WERI-Rb-1 (cell line): Measurements from ENCODE around the gene A3GALT2.

Source experiments
- DNase-seq: peaks from one replicate; pipeline ENCODE4 v3.0.0-alpha.2; 2020
- H3K27ac ChIP-seq: fragments of 250-450 bp; sonication (Bioruptor Pico); 2 replicates; pipeline ENCODE4 v1.5.1; 2020; ENCODE audit warnings: mild to moderate bottlenecking, moderate library complexity
- H3K27me3 ChIP-seq: fragments of 250-450 bp; sonication (Bioruptor Pico); 2 replicates; pipeline ENCODE4 v1.5.1; 2021; ENCODE audit warnings: mild to moderate bottlenecking, low read depth, moderate library complexity; ENCODE audit not compliant: insufficient read depth, severe bottlenecking
- H3K36me3 ChIP-seq: fragments of 250-450 bp; sonication (Bioruptor Pico); 2 replicates; pipeline ENCODE4 v1.5.1; 2020; ENCODE audit warnings: mild to moderate bottlenecking, moderate library complexity
- H3K4me3 ChIP-seq: 2 replicates; pipeline ENCODE4 v1.5.1; 2011; ENCODE audit warnings: low read depth, mild to moderate bottlenecking, control low read depth, low read length
- H3K9me3 ChIP-seq: fragments of 250-450 bp; sonication (Bioruptor Pico); 2 replicates; pipeline ENCODE4 v1.5.1; 2021; ENCODE audit warnings: mild to moderate bottlenecking, moderate library complexity; ENCODE audit not compliant: severe bottlenecking
- CTCF ChIP-seq: IDR thresholded peaks from 2 replicates; pipeline ENCODE4 v1.5.1; 2011; ENCODE audit warnings: low read depth, mild to moderate bottlenecking, control low read depth, inconsistent platforms, low read length

Gene A3GALT2

GRCh38 chr1:33307494-33307864 is 13.4 kb downstream of the A3GALT2 start:
- Histone ChIP-seq H3K27ac (no peak overlapping the region), H3K9me3 (peaks cover 4% of the 10 kb centered on the region), H3K27me3 (no peaks in the 10 kb centered on the region), H3K4me3 (no peak overlapping the region), H3K36me3 (no peaks in the 10 kb centered on the region)
- TF ChIP-seq CTCF: no peak
- no peak for DNase-seq

DNA sequence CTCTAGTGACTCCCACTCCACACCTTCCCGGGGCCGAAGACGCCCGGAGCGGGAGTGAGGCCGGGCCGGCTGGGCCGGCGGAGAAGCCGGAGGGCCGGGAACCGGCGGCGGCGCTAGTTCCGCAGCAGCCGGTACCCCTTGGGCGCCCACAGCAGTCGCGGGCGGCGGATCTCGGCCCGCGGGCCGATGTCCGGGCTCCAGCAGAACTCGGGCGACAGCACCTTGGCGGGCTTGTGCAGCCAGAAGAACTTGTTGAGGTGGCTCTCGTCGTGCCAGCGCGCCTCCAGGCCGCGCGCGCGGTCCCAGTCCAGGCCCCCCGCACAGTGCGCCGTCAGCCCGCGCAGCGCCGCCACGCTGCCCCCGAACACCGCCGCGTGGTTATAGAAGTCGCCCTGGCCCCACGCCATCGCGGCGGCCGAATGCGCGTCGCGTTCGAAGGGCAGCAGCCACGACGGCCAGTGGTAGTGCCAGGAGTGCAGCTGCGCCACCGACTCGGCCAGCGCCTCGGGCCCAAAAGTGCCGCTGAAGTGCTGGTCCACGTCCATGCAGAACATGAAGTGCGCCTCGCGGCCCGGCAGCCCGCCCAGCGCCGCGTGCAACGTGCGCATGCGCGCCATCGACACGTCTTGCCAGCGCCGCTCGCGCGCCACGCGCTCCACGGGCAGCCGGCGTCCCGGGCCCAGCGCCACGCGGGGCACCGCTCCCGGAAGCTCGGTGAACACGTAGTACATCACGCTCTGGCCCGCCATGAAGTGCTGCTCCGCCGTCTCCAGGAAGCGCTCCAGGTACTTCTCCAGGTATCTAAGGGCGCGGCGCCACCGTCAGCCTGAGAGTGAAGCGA is 14.0 kb downstream of the A3GALT2 start:
- H3K4me3 ChIP-seq: no peak overlapping the region
- no peaks in the 10 kb centered on the region for H3K36me3 ChIP-seq
- H3K27me3 ChIP-seq: no peaks in the 10 kb centered on the region
- peaks cover 4% of the 10 kb centered on the region for H3K9me3 ChIP-seq
- no peak overlapping the region for H3K27ac ChIP-seq
- DNase-seq: no peak
- TF ChIP-seq CTCF: no peak

DNA sequence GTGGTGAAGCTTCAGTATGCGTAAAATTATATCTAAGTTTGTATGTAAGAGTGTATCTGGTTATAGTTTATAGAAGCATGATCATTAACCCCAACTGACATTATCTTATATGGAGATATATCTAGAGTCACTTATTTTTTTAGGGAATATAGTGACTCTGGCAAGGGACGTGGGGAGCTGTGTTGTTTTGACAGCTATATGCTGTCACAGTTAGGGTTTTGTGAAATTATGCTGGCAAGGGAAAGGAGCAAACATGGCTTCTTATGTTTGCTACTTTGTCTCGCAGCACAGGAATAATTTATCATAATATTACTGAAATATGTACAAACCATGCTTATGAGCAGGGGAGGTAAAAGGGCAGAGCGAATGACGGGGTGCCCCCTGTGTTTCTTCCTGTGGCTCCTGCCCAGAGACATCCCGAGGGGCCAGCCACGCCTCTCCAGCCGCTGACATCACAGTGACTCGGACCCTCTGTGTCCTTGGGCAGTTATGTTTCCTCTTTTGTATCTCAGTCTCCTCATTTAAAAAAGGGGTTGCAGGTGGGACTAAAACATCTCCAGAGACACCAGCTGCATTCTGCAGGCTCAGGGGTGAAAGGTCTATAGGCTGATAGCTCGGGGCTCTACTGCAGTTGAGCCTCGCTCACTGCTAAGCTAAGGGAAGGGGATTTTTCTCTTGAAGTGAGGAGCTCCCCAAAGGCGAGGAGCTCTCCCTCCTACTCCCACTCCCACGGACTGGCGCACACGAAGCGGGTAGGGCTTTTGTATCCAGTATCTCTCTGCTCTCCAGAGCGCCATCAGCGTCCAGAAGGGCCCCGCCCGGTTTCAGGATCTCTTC is 14.9 kb downstream of the A3GALT2 start:
- H3K36me3 ChIP-seq: peaks cover 5% of the 10 kb centered on the region
- peaks cover 4% of the 10 kb centered on the region for H3K9me3 ChIP-seq
- no peak overlapping the region for H3K4me3 ChIP-seq
- H3K27ac ChIP-seq: no peak overlapping the region
- no peaks in the 10 kb centered on the region for H3K27me3 ChIP-seq
- no peak for DNase-seq
- TF ChIP-seq CTCF: no peak

DNA sequence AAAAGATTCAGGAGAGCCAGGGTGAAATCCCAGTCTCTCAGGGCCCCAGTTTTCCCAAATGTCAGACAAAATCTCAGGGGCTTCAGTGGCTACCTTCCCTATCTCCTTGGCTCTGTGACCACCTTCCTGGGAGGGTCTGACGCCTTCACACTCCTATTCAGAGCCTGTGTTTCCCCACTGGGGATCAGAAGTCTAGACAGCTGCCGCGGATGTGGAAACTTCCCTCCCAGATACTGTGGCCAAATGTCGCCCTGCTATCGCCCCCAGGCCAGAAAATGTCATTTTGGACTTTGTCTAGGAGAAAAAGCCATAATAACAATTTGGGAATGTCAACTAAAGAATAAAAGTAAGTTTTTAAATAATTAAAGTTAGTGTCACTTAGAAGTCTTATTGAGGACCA is 15.9 kb downstream of the A3GALT2 start:
- TF ChIP-seq CTCF: no peak
- peaks cover 3% of the 10 kb centered on the region for H3K9me3 ChIP-seq

GRCh38 chr1:33302325-33302724 is 18.6 kb downstream of the A3GALT2 start:
- DNase-seq: no peak
- H3K4me3 ChIP-seq: no peak overlapping the region

More for the DNA sequence above, 15.9 kb downstream of the A3GALT2 start:
- Histone ChIP-seq H3K36me3 (peaks cover 8% of the 10 kb centered on the region), H3K4me3 (no peak overlapping the region), H3K27me3 (no peaks in the 10 kb centered on the region), H3K27ac (no peak overlapping the region)
- DNase-seq: no peak

More at GRCh38 chr1:33302325-33302724, 18.6 kb downstream of the A3GALT2 start:
- peaks cover 29% of the 10 kb centered on the region for H3K36me3 ChIP-seq
- no peaks in the 10 kb centered on the region for H3K27me3 ChIP-seq
- H3K9me3 ChIP-seq: no peaks in the 10 kb centered on the region
- H3K27ac ChIP-seq: no peak overlapping the region
- no peak for TF ChIP-seq CTCF
